ENCODE results near the gene DENND4C. TPM values are rescaled to one million over a fixed set of nuclear protein-coding genes. Genes with fewer than 3 reads are reported as not detected.

The DENND4C gene
- 83.7 and 85.6 TPM in 2 replicates for total RNA-seq

DNA sequence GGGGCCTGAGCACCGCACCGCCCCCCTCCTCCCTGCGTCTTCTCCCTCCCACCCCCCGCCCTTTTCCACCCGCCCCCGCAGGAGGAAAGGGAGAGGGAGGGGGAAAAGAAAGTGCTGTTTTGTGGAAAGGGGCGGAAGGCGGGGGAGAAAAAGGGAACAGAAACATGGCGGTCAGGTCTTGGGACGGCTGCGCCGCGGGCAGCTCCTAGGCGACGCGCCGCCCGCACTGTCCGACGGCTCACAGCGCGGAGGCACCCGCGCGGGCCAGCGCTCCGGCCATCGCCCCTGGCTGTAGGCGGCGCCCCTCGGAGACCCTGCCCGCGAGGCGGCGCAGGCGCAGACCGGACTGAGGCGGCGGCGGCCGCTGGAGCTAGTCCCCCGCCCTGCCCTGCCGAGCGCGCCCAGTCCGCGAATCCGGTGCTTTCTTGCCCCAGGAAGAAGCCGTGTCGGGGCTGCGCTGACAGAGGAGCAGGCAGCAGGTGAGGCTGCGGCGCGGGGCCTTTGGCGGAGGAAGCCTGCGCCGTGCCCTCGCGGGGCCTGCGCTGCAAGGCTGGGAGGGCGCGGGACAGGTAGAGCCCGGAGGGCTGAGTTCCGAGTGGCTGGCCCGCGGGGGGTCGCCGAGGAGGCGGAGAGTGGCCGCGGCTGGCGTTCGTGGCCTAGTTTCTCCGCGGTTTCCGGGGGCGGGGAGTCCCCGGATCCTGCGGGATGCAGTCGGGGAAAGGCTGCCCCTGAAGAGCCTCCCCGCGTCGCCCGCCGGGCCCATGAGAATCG is at the start of gene DENND4C:
DENND4C (plus strand) TSS at position 339 of the 771 bp plus-strand sequence. CDS start 45,482 bp downstream, outside the sequence.

DNA sequence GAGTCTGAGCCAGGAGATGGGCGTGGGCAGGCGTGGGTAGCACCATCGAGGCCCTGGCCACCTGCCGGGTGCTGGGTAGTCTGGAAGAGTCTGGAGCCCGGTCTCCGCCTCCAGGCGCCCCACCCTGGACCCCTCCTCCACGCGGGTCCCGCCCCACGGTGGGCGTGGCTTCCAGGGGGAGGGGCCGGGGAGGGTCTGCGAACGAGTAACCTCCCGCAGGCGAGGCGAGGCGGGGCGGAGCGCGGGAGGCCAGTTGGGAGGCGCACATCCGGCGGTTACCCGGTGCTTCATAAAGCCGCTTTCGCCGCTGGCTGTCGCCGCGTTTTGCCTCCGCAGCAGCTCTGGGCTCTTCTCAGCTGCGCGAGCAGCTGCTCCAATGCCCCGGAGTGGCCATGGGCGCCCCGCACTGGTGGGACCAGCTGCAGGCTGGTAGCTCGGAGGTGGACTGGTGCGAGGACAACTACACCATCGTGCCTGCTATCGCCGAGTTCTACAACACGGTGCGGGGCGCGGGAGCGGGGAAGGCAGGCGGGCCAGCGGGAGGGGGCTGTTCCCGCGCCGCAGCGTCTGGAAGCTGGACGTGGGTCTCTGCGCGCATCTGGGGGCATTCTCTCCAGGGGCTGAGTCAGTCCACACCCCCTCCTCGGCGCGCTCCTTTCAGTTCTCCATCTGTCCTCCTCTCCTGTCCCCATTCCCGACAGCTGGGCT is 178.4 kb downstream of the DENND4C start, which contains the start of gene ACER2:
ACER2 (plus strand) TSS at position 317 of the 708 bp plus-strand sequence; CDS start at position 393, 76 bp downstream.

Other genes with a start within 250 kb of the DENND4C start
- not detected in 2 replicates for gene SAXO1, start 197.5 kb upstream of the DENND4C start, total RNA-seq
- gene RRAGA, start 181.3 kb upstream of the DENND4C start, total RNA-seq, result 54.0 and 54.2 TPM in 2 replicates
- 18.0 and 33.8 TPM in 2 replicates for gene HAUS6, start 127.8 kb upstream of the DENND4C start, total RNA-seq
- 434 and 634 TPM in 2 replicates for gene PLIN2, start 103.2 kb upstream of the DENND4C start, total RNA-seq
- 1,023 and 2,026 TPM in 2 replicates for gene RPS6, start 149.5 kb downstream of the DENND4C start, total RNA-seq
- 1.1 and 1.2 TPM in 2 replicates for gene ACER2, start 178.3 kb downstream of the DENND4C start, total RNA-seq

All from subcutaneous preadipocyte (primary cell).